Activated T-helper 2 cell treated with anti-CD3 and anti-CD28 coated beads, Interferon-gamma antibody, Interleukin-2, Interleukin-4, amounts not matched to agents 10 μg/mL and 5 μg/mL and 100 μg/mL, durations not matched to agents 14 hours and 24 hours and 36 hours (primary cell): ENCODE data around the gene RIT2. TPM values are rescaled to one million over a fixed set of nuclear protein-coding genes. Genes with fewer than 3 reads are reported as not detected.
"Not testable (repeated sequence)": the region's sequence is repeated elsewhere in the genome, so short reads cannot be mapped to it uniquely, and the experiment has no call there.

Experiments used
- DNase-seq: peaks from one replicate; pipeline ENCODE4 v3.0.0; 2021; ENCODE audit warnings: low spot score
- H3K27ac Mint-ChIP-seq: one replicate; pipeline ENCODE4 v1.8.0; 2021; ENCODE audit warnings: mixed read lengths
- H3K27me3 Mint-ChIP-seq: one replicate; pipeline ENCODE4 v1.8.0; 2021; ENCODE audit warnings: low read depth, mixed read lengths
- H3K36me3 Mint-ChIP-seq: one replicate; pipeline ENCODE4 v1.8.0; 2021; ENCODE audit warnings: low read depth, mixed read lengths
- H3K4me1 Mint-ChIP-seq: one replicate; pipeline ENCODE4 v1.8.0; 2021; ENCODE audit warnings: low read depth, mixed read lengths
- H3K4me3 Mint-ChIP-seq: one replicate; pipeline ENCODE4 v1.8.0; 2021; ENCODE audit warnings: low read depth, mild to moderate bottlenecking, moderate library complexity, mixed read lengths
- H3K9me3 Mint-ChIP-seq: one replicate; pipeline ENCODE4 v1.8.0; 2021; ENCODE audit warnings: mixed read lengths
- intact Hi-C: fragments of 100-400 bp; cut with micrococcal nuclease; formaldehyde crosslinking; loops from one replicate; pipeline ENCODE4 v1.15.1; 2023
- total RNA-seq: library from RNA; stranded (reverse); gene quantifications from 2 replicates; pipeline ENCODE4 v1.2.3, GENCODE V29; 2022

RIT2 gene
- total RNA-seq, 1 donor from 2014 or later: not detected

DNA sequence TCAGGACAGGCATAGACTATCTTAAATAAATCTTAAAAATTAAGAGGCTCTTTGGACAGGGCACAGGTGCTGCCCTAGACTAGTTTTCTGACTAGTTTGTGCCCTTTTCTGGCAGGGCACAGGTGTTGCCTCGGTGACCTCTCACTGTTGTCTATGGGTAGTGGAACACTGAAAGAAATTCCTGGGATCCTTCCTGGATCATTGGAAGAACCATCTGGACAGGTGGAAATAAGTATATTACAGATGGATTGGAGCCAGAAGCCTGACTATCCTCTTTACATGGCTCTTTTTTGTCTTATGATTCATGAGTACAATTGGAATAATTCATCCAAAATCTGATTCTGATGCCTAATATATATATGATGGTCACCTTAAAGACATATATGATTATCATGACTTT, 286.6 kb downstream of the RIT2 start:
- Mint-ChIP-seq H3K36me3 (no peaks in the 10 kb centered on the region), H3K9me3 (peaks cover 8% of the 10 kb centered on the region), H3K27me3 (no peaks in the 10 kb centered on the region), H3K4me1 (no peaks in the 10 kb centered on the region), H3K4me3 (no peak overlapping the region), H3K27ac (no peak overlapping the region)
- DNase-seq: no peak
- intact Hi-C loops: no loop called here

- no peaks in the 10 kb centered on the region for H3K4me1 Mint-ChIP-seq
- intact Hi-C loops: no loop called here
Observed at GRCh38 chr18:42824178-42824577, 291.3 kb downstream of the RIT2 start.

GRCh38 chr18:42822711-42823110, 292.8 kb downstream of the RIT2 start:
- Mint-ChIP-seq H3K27ac (no peak overlapping the region), H3K9me3 (peaks cover 10% of the 10 kb centered on the region), H3K4me1 (no peaks in the 10 kb centered on the region), H3K4me3 (no peak overlapping the region), H3K27me3 (no peaks in the 10 kb centered on the region), H3K36me3 (no peaks in the 10 kb centered on the region)
- intact Hi-C loops: no loop called here
- DNase-seq: no peak

More at GRCh38 chr18:42824178-42824577, 291.3 kb downstream of the RIT2 start:
- peaks cover 10% of the 10 kb centered on the region for H3K9me3 Mint-ChIP-seq
- DNase-seq: no peak
- H3K27ac Mint-ChIP-seq: no peak overlapping the region
- no peak overlapping the region for H3K4me3 Mint-ChIP-seq
- H3K36me3 Mint-ChIP-seq: no peaks in the 10 kb centered on the region
- H3K27me3 Mint-ChIP-seq: no peaks in the 10 kb centered on the region

- H3K36me3 Mint-ChIP-seq: no peaks in the 10 kb centered on the region
- H3K27me3 Mint-ChIP-seq: no peaks in the 10 kb centered on the region
- H3K4me1 Mint-ChIP-seq: no peaks in the 10 kb centered on the region
- intact Hi-C loops: no loop called here
- no peak overlapping the region for H3K4me3 Mint-ChIP-seq
- no peak overlapping the region for H3K27ac Mint-ChIP-seq
- H3K9me3 Mint-ChIP-seq: peaks cover 10% of the 10 kb centered on the region
- no peak for DNase-seq
Observed at GRCh38 chr18:42821492-42821891, 294.0 kb downstream of the RIT2 start.

DNA sequence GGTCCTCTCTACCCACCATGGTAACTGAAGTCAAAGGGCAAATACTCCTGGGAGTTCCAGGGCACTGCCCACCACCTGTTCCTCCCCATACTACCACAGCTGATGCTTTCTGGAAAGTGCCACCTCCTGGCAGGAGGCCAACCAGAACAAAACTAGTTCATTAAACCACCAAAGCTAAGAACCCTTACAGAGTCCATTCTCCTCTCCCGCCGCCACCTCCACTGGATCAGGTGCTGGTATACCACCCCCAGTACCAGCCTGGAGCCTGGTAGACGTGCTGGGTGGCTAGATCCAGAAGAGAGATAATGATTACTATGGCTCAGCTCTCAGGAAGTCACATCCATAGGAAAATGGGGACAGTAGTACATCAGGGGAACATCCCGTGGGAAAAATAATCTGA, 300.9 kb downstream of the RIT2 start:
- Mint-ChIP-seq H3K4me1 (no peaks in the 10 kb centered on the region), H3K27me3 (no peaks in the 10 kb centered on the region), H3K36me3 (no peaks in the 10 kb centered on the region), H3K9me3 (peaks cover 25% of the 10 kb centered on the region), H3K4me3 (no peak overlapping the region), H3K27ac (no peak overlapping the region)
- intact Hi-C loops: no loop called here
- no peak for DNase-seq

- no peaks in the 10 kb centered on the region for H3K36me3 Mint-ChIP-seq
- H3K4me3 Mint-ChIP-seq: no peak overlapping the region
- DNase-seq: no peak
- no peak overlapping the region for H3K27ac Mint-ChIP-seq
- intact Hi-C loops: no loop called here
- H3K9me3 Mint-ChIP-seq: peaks cover 25% of the 10 kb centered on the region
- no peaks in the 10 kb centered on the region for H3K27me3 Mint-ChIP-seq
- no peaks in the 10 kb centered on the region for H3K4me1 Mint-ChIP-seq
Observed at GRCh38 chr18:42814184-42814583, 301.3 kb downstream of the RIT2 start.

DNA sequence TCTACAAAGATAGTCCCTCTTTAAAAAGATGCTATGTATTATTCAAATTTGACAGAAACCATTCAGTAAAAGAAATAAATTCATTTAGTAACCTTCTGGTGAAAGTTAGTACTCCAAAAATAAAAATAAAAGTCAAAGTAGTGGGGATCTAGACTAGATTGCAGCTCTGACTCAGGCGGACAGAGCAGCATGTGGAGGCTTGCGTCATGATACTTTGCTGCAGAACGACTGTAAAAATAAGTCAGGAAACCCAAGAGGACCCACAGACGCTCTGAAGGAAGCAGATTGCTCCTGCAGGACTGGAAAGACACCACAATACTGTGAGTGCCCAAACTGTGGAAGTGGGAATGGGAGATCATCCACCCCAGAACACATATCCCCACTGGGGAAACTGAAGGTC, 301.9 kb downstream of the RIT2 start:
- Mint-ChIP-seq H3K4me1 (no peaks in the 10 kb centered on the region), H3K36me3 (no peaks in the 10 kb centered on the region), H3K27me3 (no peaks in the 10 kb centered on the region), H3K4me3 (no peak overlapping the region), H3K9me3 (peaks cover 25% of the 10 kb centered on the region), H3K27ac (no peak overlapping the region)
- intact Hi-C loops: no loop called here
- DNase-seq: no peak

DNA sequence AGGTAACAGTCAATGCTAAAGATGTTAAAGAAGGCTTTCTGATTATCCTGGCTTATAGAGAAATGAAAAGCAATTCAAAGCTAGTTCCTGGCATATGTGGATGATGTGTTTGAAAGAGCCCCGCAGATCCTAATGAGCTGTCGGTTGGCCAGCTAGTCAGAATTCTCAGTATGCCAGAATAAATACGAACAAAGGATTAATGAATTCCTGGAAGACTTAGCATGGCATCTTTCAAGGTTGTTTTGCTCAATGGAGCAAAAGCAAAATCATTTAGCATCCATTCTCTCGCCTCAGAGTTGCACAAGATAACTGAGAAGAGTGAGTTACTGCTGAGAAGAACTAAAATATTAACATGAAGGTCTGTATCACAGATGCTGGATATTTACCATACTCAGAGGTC, 307.6 kb downstream of the RIT2 start:
- intact Hi-C loops: no loop called here
- peaks cover 6% of the 10 kb centered on the region for H3K9me3 Mint-ChIP-seq
- H3K27ac Mint-ChIP-seq: no peak overlapping the region

DNA sequence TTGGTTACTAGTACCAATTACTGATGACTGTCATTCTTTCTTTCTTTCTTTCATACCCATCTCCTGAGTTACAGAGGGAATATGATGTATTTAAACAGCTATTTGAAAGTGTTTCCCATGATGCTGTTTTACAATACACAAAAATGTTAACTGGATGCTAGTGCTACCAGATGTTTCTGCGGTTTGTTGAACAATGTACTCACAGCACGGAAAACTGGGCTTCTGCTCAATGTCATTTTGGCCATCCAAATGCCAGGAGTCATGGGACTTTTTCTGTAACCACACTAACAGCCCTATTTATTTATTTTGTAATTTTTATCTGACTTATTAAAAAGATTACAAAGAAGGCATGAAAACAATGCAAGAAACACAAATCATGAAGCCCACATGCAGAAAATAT, 313.8 kb downstream of the RIT2 start:
- Mint-ChIP-seq H3K9me3 (peaks cover 4% of the 10 kb centered on the region), H3K36me3 (no peaks in the 10 kb centered on the region), H3K4me3 (no peak overlapping the region), H3K27me3 (no peaks in the 10 kb centered on the region), H3K4me1 (no peaks in the 10 kb centered on the region), H3K27ac (no peak overlapping the region)
- intact Hi-C loops: no loop called here
- DNase-seq: no peak

More for the DNA sequence above, 307.6 kb downstream of the RIT2 start:
- no peak for DNase-seq
- no peaks in the 10 kb centered on the region for H3K36me3 Mint-ChIP-seq
- H3K4me1 Mint-ChIP-seq: no peaks in the 10 kb centered on the region
- H3K4me3 Mint-ChIP-seq: no peak overlapping the region
- H3K27me3 Mint-ChIP-seq: no peaks in the 10 kb centered on the region

- no peak overlapping the region for H3K4me3 Mint-ChIP-seq
- no peaks in the 10 kb centered on the region for H3K36me3 Mint-ChIP-seq
- H3K4me1 Mint-ChIP-seq: no peaks in the 10 kb centered on the region
- intact Hi-C loops: no loop called here
- no peaks in the 10 kb centered on the region for H3K27me3 Mint-ChIP-seq
- H3K27ac Mint-ChIP-seq: no peak overlapping the region
- no peak for DNase-seq
- peaks cover 4% of the 10 kb centered on the region for H3K9me3 Mint-ChIP-seq
Observed at GRCh38 chr18:42798606-42799170, 316.8 kb downstream of the RIT2 start.

GRCh38 chr18:42795213-42795789, 320.2 kb downstream of the RIT2 start:
- H3K9me3 Mint-ChIP-seq, H3K27ac Mint-ChIP-seq, intact Hi-C loops, H3K36me3 Mint-ChIP-seq, H3K4me1 Mint-ChIP-seq, H3K27me3 Mint-ChIP-seq, H3K4me3 Mint-ChIP-seq, DNase-seq: not testable (repeated sequence)

GRCh38 chr18:42792731-42793130, 322.8 kb downstream of the RIT2 start:
- intact Hi-C loops: no loop called here
- Mint-ChIP-seq H3K4me1 (no peaks in the 10 kb centered on the region), H3K9me3 (peaks cover 13% of the 10 kb centered on the region), H3K27me3 (no peaks in the 10 kb centered on the region), H3K4me3 (no peak overlapping the region), H3K36me3 (no peaks in the 10 kb centered on the region), H3K27ac (no peak overlapping the region)
- DNase-seq: no peak

GRCh38 chr18:42784632-42785031, 330.9 kb downstream of the RIT2 start:
- intact Hi-C loops: no loop called here
- no peaks in the 10 kb centered on the region for H3K27me3 Mint-ChIP-seq
- DNase-seq: no peak
- H3K27ac Mint-ChIP-seq: no peak overlapping the region
- peaks cover 4% of the 10 kb centered on the region for H3K9me3 Mint-ChIP-seq
- no peaks in the 10 kb centered on the region for H3K4me1 Mint-ChIP-seq
- no peaks in the 10 kb centered on the region for H3K36me3 Mint-ChIP-seq
- H3K4me3 Mint-ChIP-seq: no peak overlapping the region

DNA sequence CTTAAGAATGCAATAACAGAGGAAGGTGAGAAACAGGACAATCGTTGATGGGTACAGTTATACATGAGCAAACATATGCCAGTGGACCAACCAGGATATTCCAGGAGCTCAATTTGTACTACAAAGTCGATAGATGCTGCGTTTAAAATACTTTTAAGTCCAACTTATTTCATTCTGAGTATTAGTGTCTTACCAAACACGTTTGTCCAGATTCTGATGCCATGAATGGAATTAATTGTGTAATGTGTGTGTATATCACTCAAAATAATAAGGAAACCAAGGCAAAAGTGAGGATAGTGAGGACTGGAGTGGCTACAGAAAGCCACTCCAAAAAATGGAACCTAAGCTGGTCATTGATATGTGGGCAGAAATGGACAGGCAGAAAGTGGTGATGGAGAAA, 332.6 kb downstream of the RIT2 start:
- intact Hi-C loops: no loop called here
- H3K4me3 Mint-ChIP-seq: no peak overlapping the region

More for the DNA sequence above, 332.6 kb downstream of the RIT2 start:
- H3K27ac Mint-ChIP-seq: no peak overlapping the region
- H3K4me1 Mint-ChIP-seq: no peaks in the 10 kb centered on the region
- H3K36me3 Mint-ChIP-seq: no peaks in the 10 kb centered on the region
- no peak for DNase-seq
- peaks cover 4% of the 10 kb centered on the region for H3K9me3 Mint-ChIP-seq
- H3K27me3 Mint-ChIP-seq: no peaks in the 10 kb centered on the region
